ENCODE data around the gene NME3.

The NME3 gene

GRCh38 chr16:1764971-1765370, 6.4 kb downstream of the NME3 start:
- no peak for TF ChIP-seq GATA1 (IDR thresholded peaks at IDR 0.05; ENCODE audit: low read depth, low read length)
- no peak for TF ChIP-seq POLR2A (IDR thresholded peaks at IDR 0.05; ENCODE audit: low read length)
- DNase-seq, result no peak

GRCh38 chr16:1763521-1764511, 7.5 kb downstream of the NME3 start:
- no peak for TF ChIP-seq POLR2A (IDR thresholded peaks at IDR 0.05; ENCODE audit: low read length)
- no peak for TF ChIP-seq GATA1 (IDR thresholded peaks at IDR 0.05; ENCODE audit: low read depth, low read length)
- DNase-seq, result peak; percentile 30 to 38

- TF ChIP-seq GATA1 (IDR thresholded peaks at IDR 0.05; ENCODE audit: low read depth, low read length) (no peak), POLR2A (IDR thresholded peaks at IDR 0.05; ENCODE audit: low read length) (no peak)
- no peak for DNase-seq
Measured at GRCh38 chr16:1762879-1763520, 8.3 kb downstream of the NME3 start.

GRCh38 chr16:1762196-1762878, 9.0 kb downstream of the NME3 start:
- no peak for DNase-seq
- TF ChIP-seq POLR2A (IDR thresholded peaks at IDR 0.05; ENCODE audit: low read length) (no peak), GATA1 (IDR thresholded peaks at IDR 0.05; ENCODE audit: low read depth, low read length) (no peak)

GRCh38 chr16:1761751-1762150, 9.6 kb downstream of the NME3 start:
- no peak for DNase-seq
- no peak for TF ChIP-seq GATA1 (IDR thresholded peaks at IDR 0.05; ENCODE audit: low read depth, low read length)
- TF ChIP-seq POLR2A (IDR thresholded peaks at IDR 0.05; ENCODE audit: low read length), result no peak

- DNase-seq, result no peak
- no peak for TF ChIP-seq GATA1 (IDR thresholded peaks at IDR 0.05; ENCODE audit: low read depth, low read length)
- no peak for TF ChIP-seq POLR2A (IDR thresholded peaks at IDR 0.05; ENCODE audit: low read length)
Measured at GRCh38 chr16:1760911-1761310, 10.4 kb downstream of the NME3 start.

- no peak for TF ChIP-seq POLR2A (IDR thresholded peaks at IDR 0.05; ENCODE audit: low read length)
- no peak for TF ChIP-seq GATA1 (IDR thresholded peaks at IDR 0.05; ENCODE audit: low read depth, low read length)
Measured at GRCh38 chr16:1759511-1759910, 11.8 kb downstream of the NME3 start.

GRCh38 chr16:1758923-1759322, 12.4 kb downstream of the NME3 start:
- TF ChIP-seq POLR2A (IDR thresholded peaks at IDR 0.05; ENCODE audit: low read length) (no peak), GATA1 (IDR thresholded peaks at IDR 0.05; ENCODE audit: low read depth, low read length) (no peak)
- DNase-seq, result no peak

More at GRCh38 chr16:1759511-1759910, 11.8 kb downstream of the NME3 start:
- DNase-seq, result no peak

- DNase-seq, result no peak
Measured at GRCh38 chr16:1757714-1758461, 13.5 kb downstream of the NME3 start.

GRCh38 chr16:1754204-1754603, 17.1 kb downstream of the NME3 start:
- TF ChIP-seq GATA1 (IDR thresholded peaks at IDR 0.05; ENCODE audit: low read depth, low read length), result no peak
- TF ChIP-seq POLR2A (IDR thresholded peaks at IDR 0.05; ENCODE audit: low read length), result no peak
- DNase-seq, result no peak

More at GRCh38 chr16:1757714-1758461, 13.5 kb downstream of the NME3 start:
- TF ChIP-seq GATA1 (IDR thresholded peaks at IDR 0.05; ENCODE audit: low read depth, low read length) (no peak), POLR2A (IDR thresholded peaks at IDR 0.05; ENCODE audit: low read length) (no peak)

GRCh38 chr16:1752853-1753252, 18.5 kb downstream of the NME3 start:
- TF ChIP-seq GATA1 (IDR thresholded peaks at IDR 0.05; ENCODE audit: low read depth, low read length), result no peak
- TF ChIP-seq POLR2A (IDR thresholded peaks at IDR 0.05; ENCODE audit: low read length), result no peak
- no peak for DNase-seq

GRCh38 chr16:1751946-1752345, 19.4 kb downstream of the NME3 start:
- no peak for DNase-seq
- TF ChIP-seq GATA1 (IDR thresholded peaks at IDR 0.05; ENCODE audit: low read depth, low read length), result no peak
- no peak for TF ChIP-seq POLR2A (IDR thresholded peaks at IDR 0.05; ENCODE audit: low read length)
